Adrenal gland (tissue), 12 donors: ENCODE measurements around the gene SGPL1. TPM values are rescaled to one million over a fixed set of nuclear protein-coding genes. Genes with fewer than 3 reads are reported as not detected.

Experiments
- DNase-seq, 7 donors: peaks; one replicate each; pipeline ENCODE4 v3.0.0-alpha.2; 2019 to 2020
- H3K27ac ChIP-seq, 5 donors: fragments of 200-600 bp; sonication (generic) in 4 of 5; 1 replicate in 3 of 5; 2 replicates in 2 of 5; pipeline versions ENCODE4 v1.5.1 to v1.8.0; 2016 to 2020; ENCODE audit warnings: mild to moderate bottlenecking in 1 of 5
- H3K27me3 ChIP-seq: fragments of 200-600 bp; 2 replicates; pipeline ENCODE4 v1.8.0; 2021
- H3K36me3 ChIP-seq, 2 donors: fragments of 200-600 bp; replicated peaks in 1 of 2; 1 replicate in 1 of 2; 2 replicates in 1 of 2; pipeline versions ENCODE4 v1.5.1 to v1.8.0; 2018 to 2022
- H3K4me1 ChIP-seq, 2 donors: fragments of 200-600 bp; replicated peaks in 1 of 2; 1 replicate in 1 of 2; 2 replicates in 1 of 2; pipeline versions ENCODE4 v1.5.1 to v1.8.0; 2018 to 2021
- H3K4me3 ChIP-seq, 4 donors: fragments of 200-600 bp; sonication (generic) in 3 of 4; one replicate each; pipeline ENCODE4 v1.5.1; 2016 to 2018
- H3K9me3 ChIP-seq, 3 donors: fragments of 200-600 bp; sonication (generic) in 1 of 3; replicated peaks in 1 of 3; 1 replicate in 2 of 3; 2 replicates in 1 of 3; pipeline versions ENCODE4 v1.5.1 to v1.8.0; 2016 to 2021
- CTCF ChIP-seq, 6 experiments: fragments of 450-650 bp in 4 of 6; fragments of 200-600 bp in 2 of 6; sonication (generic) in 1 of 6; IDR thresholded peaks; 1 replicate in 5 of 6; 2 replicates in 1 of 6; pipeline versions ENCODE4 v1.5.1 to v1.8.0; 2016 to 2021; ENCODE audit warnings: antibody characterized with exemption in 6 of 6, mild to moderate bottlenecking in 2 of 6, moderate library complexity in 1 of 6
- POLR2A ChIP-seq, 2 donors: fragments of 450-650 bp; IDR thresholded peaks; one replicate each; pipeline ENCODE4 v1.6.1; 2017; ENCODE audit warnings: antibody characterized with exemption in 2 of 2, mild to moderate bottlenecking in 2 of 2, moderate library complexity in 1 of 2
- WGBS, 4 donors: extraction: QIAGEN DNeasy Blood & Tissue Kit in 2 of 4; methylation state at CpG; one replicate each; pipeline versions ENCODE4 v1.1.5 to v1.1.7; 2013 to 2017; 5-methylcytosine and 5-hydroxymethylcytosine counted together
- intact Hi-C, 2 donors: fragments of 100-400 bp; cut with DNase I; formaldehyde crosslinking; loops; one replicate each; pipeline versions ENCODE4 v1.14.1 to v1.15.0; 2022 to 2023
- polyA plus RNA-seq, 3 donors: library from polyadenylated mRNA; stranded (reverse); fragments of 200-250 nt in 2 of 3; fragments of 350-450 nt in 1 of 3; fragmentation: Illumina TruSeq in 1 of 3; extraction: RNeasy Lipid Tissue Mini Kit (QIAGEN cat#74804) in 1 of 3; gene quantifications; one replicate each; pipeline ENCODE4 v1.2.3, GENCODE V29; 2013 to 2014
- total RNA-seq, 9 donors: library from RNA; depleted of rRNA in 4 of 9; stranded (reverse); fragments of >200 nt in 4 of 9; fragments of 120-200 nt in 1 of 9; fragmentation: NEBNext Ultra II Directional in 1 of 9; extraction: Animal tissue kit (Norgen Biotek cat#: 25700) in 1 of 9; gene quantifications; one replicate each; pipeline versions ENCODE4 v1.1.0 to v1.2.4, GENCODE V29; 2013 to 2023
- donor health status: healthy with polysubstance abuse.
- donor health status: Bipolar disorder and iron deficiency.
- donor health status: DM: yes; HTN: yes; CAD: no.
- donor health status: DM: no; HTN: no; CAD: no.
- donor health status: DM: no; HTN: no; CAD: no.
- donor health status: DM: yes; HTN: yes; CAD: no.

The SGPL1 gene
- total and polyA plus RNA-seq, 12 donors: 8.7 to 47.9 (median 33.2) TPM

GRCh38 chr10:70809011-70809611, 6.6 kb upstream of the SGPL1 start:
- Histone ChIP-seq H3K27ac (no peak overlapping the region), H3K27me3 (no peaks in the 10 kb centered on the region), H3K4me3 (no peak overlapping the region), H3K36me3 (no peaks in the 10 kb centered on the region), H3K4me1 (no peaks in the 10 kb centered on the region), H3K9me3 (no peaks in the 10 kb centered on the region)
- no peak for TF ChIP-seq CTCF (IDR thresholded peaks at IDR 0.05)
- no peak for TF ChIP-seq POLR2A (IDR thresholded peaks at IDR 0.05)
- no peak for DNase-seq
- intact Hi-C loops: no loop called here
- 69 to 84% (median 73%) methylated on average over 4 to 6 of the region's 6 CpGs for WGBS, 4 donors

- intact Hi-C loops: no loop called here
- H3K27me3 ChIP-seq: no peaks in the 10 kb centered on the region
- 79 to 94% (median 88%) methylated on average over 2 of the region's 2 CpGs for WGBS, 4 donors
Observed at GRCh38 chr10:70809726-70810125, 6.0 kb upstream of the SGPL1 start.

DNA sequence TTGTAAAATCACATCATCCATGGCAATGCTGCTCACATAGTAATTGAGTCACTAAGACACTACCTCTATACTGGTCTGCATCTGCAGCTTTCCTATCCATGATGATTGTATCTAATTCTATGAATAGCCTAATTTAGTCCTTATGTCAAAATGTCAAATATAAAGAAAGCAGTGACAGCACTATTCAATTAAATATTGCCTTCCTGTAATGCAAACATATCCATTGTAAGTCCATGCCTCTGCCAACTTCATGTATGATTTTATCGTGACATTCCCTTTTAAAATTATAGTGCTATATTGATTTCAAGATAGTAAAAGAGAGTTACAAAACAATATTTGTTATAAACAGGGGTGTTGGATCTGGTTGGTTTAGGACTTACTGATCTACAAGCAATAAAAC, 4.8 kb upstream of the SGPL1 start:
- 0 to 41% (median 12%) methylated on average over 1 of the region's 1 CpG for WGBS, 4 donors
- TF ChIP-seq CTCF (IDR thresholded peaks at IDR 0.05): no peak
- TF ChIP-seq POLR2A (IDR thresholded peaks at IDR 0.05): no peak
- no peaks in the 10 kb centered on the region for H3K4me1 ChIP-seq
- H3K4me3 ChIP-seq: no peak overlapping the region
- no peak overlapping the region for H3K27ac ChIP-seq
- no peak for DNase-seq
- intact Hi-C loops: no loop called here
- H3K36me3 ChIP-seq: no peaks in the 10 kb centered on the region
- H3K9me3 ChIP-seq: no peaks in the 10 kb centered on the region
- H3K27me3 ChIP-seq: no peaks in the 10 kb centered on the region

More at GRCh38 chr10:70809726-70810125, 6.0 kb upstream of the SGPL1 start:
- DNase-seq: no peak
- Histone ChIP-seq H3K27ac (no peak overlapping the region), H3K4me3 (no peak overlapping the region), H3K9me3 (no peaks in the 10 kb centered on the region), H3K36me3 (no peaks in the 10 kb centered on the region), H3K4me1 (no peaks in the 10 kb centered on the region)
- no peak for TF ChIP-seq CTCF (IDR thresholded peaks at IDR 0.05)

DNA sequence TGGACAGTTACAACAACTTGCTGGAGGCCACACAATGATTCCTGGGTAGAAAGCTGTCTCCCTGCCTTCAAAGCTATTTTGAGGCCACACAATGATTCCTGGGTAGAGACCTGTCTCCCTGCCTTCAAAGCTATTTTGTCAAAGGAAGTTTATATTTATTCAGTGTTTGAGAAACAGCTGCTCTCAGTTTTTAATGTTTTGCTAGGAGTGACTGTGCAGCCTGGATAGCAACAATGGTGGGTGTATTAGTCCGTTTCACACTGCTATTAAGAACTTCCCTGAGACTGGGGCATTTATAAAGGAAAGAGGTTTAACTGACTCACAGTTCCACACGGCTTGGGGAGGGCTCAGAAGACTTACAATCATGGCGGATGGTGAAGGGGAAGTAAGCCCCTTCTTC, 3.9 kb upstream of the SGPL1 start:
- Histone ChIP-seq H3K4me3 (no peak overlapping the region), H3K9me3 (no peaks in the 10 kb centered on the region), H3K27ac (no peak overlapping the region), H3K36me3 (no peaks in the 10 kb centered on the region), H3K27me3 (no peaks in the 10 kb centered on the region), H3K4me1 (peaks cover 3 to 4% of the 10 kb centered on the region in 2 donors)
- WGBS, 4 donors: 70 to 77% (median 72%) methylated on average over 3 of the region's 3 CpGs
- TF ChIP-seq CTCF (IDR thresholded peaks at IDR 0.05): no peak
- TF ChIP-seq POLR2A (IDR thresholded peaks at IDR 0.05): no peak
- intact Hi-C loops: no loop called here
- DNase-seq: no peak
